GM21390 (cell line): ENCODE results near the gene ATXN10.
A peak's percentile ranks its signal among the peaks of the same experiment; 100 is the strongest.
"Not testable (repeated sequence)": the region's sequence is repeated elsewhere in the genome, so short reads cannot be mapped to it uniquely, and the experiment has no call there.

Experiments
- ATAC-seq: cut with Tn5 transposase; IDR thresholded peaks from one replicate; pipeline ENCODE4 v1.9.1; 2021; ENCODE audit not compliant: unreplicated experiment

ATXN10 gene

GRCh38 chr22:45671783-45672563 is at the start of gene ATXN10:
Gene ATXN10 (plus strand): TSS chr22:45671834. CDS start chr22:45672064, 230 bp downstream.
- peak; percentile 52 for ATAC-seq

GRCh38 chr22:45621836-45622600 is 49.6 kb upstream of the ATXN10 start:
- no peak for ATAC-seq

GRCh38 chr22:45623464-45624145 is 48.0 kb upstream of the ATXN10 start:
- not testable (repeated sequence) for ATAC-seq

GRCh38 chr22:45626198-45626651 is 45.4 kb upstream of the ATXN10 start:
- ATAC-seq = no peak

- no peak for ATAC-seq
Measured at GRCh38 chr22:45627489-45628233, 44.0 kb upstream of the ATXN10 start.

GRCh38 chr22:45628515-45628914 is 43.1 kb upstream of the ATXN10 start:
- ATAC-seq = no peak

- no peak for ATAC-seq
Measured at GRCh38 chr22:45629469-45630089, 42.1 kb upstream of the ATXN10 start.

GRCh38 chr22:45630436-45630835 is 41.2 kb upstream of the ATXN10 start:
- ATAC-seq = no peak

- no peak for ATAC-seq
Measured at GRCh38 chr22:45631140-45631840, 40.3 kb upstream of the ATXN10 start.

GRCh38 chr22:45631841-45632238 is 39.8 kb upstream of the ATXN10 start:
- no peak for ATAC-seq

- no peak for ATAC-seq
Measured at GRCh38 chr22:45632791-45633515, 38.7 kb upstream of the ATXN10 start.

GRCh38 chr22:45636683-45637082 is 35.0 kb upstream of the ATXN10 start:
- ATAC-seq = no peak

- no peak for ATAC-seq
Measured at GRCh38 chr22:45638197-45638596, 33.4 kb upstream of the ATXN10 start.

GRCh38 chr22:45638834-45639746 is 32.5 kb upstream of the ATXN10 start:
- ATAC-seq = no peak

- ATAC-seq = no peak
Measured at GRCh38 chr22:45639747-45640102, 31.9 kb upstream of the ATXN10 start.

GRCh38 chr22:45640291-45640940 is 31.2 kb upstream of the ATXN10 start:
- no peak for ATAC-seq

GRCh38 chr22:45640941-45641621 is 30.6 kb upstream of the ATXN10 start:
- no peak for ATAC-seq
